Liver (tissue), 9 donors: ENCODE results near the gene P2RY13. TPM values are rescaled to one million over a fixed set of nuclear protein-coding genes. Genes with fewer than 3 reads are reported as not detected.

Experiments
- DNase-seq: peaks from one replicate; pipeline ENCODE4 v3.0.0-alpha.2; 2017; ENCODE audit warnings: low spot score
- H3K27ac ChIP-seq, 2 donors: one replicate each; pipeline ENCODE4 v1.7.0; 2013; ENCODE audit warnings: inconsistent platforms in 2 of 2, low read length in 2 of 2, control low read depth in 1 of 2, low read depth in 1 of 2, mild to moderate bottlenecking in 1 of 2
- H3K27me3 ChIP-seq, 4 donors: one replicate each; pipeline versions ENCODE4 v1.6.1 to v1.7.0; 2013; ENCODE audit warnings: low read length in 3 of 4, inconsistent platforms in 1 of 4, mild to moderate bottlenecking in 1 of 4, moderate library complexity in 1 of 4; ENCODE audit not compliant: control insufficient read depth in 4 of 4, insufficient read depth in 4 of 4
- H3K36me3 ChIP-seq, 4 donors: one replicate each; pipeline versions ENCODE4 v1.6.1 to v1.7.0; 2013; ENCODE audit warnings: low read length in 3 of 4, mild to moderate bottlenecking in 3 of 4, low read depth in 1 of 4, moderate library complexity in 1 of 4; ENCODE audit not compliant: control insufficient read depth in 4 of 4, insufficient read depth in 3 of 4
- H3K4me1 ChIP-seq, 4 donors: one replicate each; pipeline versions ENCODE4 v1.6.1 to v1.7.0; 2013; ENCODE audit warnings: low read length in 3 of 4, mild to moderate bottlenecking in 3 of 4, moderate library complexity in 1 of 4; ENCODE audit not compliant: control insufficient read depth in 4 of 4, insufficient read depth in 4 of 4
- H3K4me3 ChIP-seq, 3 donors: one replicate each; pipeline versions ENCODE4 v1.6.1 to v1.7.0; 2013; ENCODE audit warnings: low read length in 3 of 3, control low read depth in 1 of 3, low read depth in 1 of 3, mild to moderate bottlenecking in 1 of 3
- H3K9ac ChIP-seq, 2 donors: one replicate each; pipeline ENCODE4 v1.7.0; 2013; ENCODE audit warnings: low read length in 2 of 2, mild to moderate bottlenecking in 2 of 2, moderate library complexity in 2 of 2, control low read depth in 1 of 2, low read depth in 1 of 2
- H3K9me3 ChIP-seq, 4 donors: one replicate each; pipeline versions ENCODE4 v1.6.1 to v1.7.0; 2013; ENCODE audit warnings: low read length in 3 of 4; ENCODE audit not compliant: control insufficient read depth in 4 of 4
- EGR1 ChIP-seq, 2 donors: IDR thresholded peaks; 2 replicates each; pipeline ENCODE4 v1.6.1; 2016 to 2018; ENCODE audit warnings: antibody characterized with exemption in 2 of 2, low read depth in 2 of 2
- FOXA1 ChIP-seq: IDR thresholded peaks from 2 replicates; pipeline ENCODE4 v1.6.1; 2016; ENCODE audit warnings: antibody characterized with exemption
- GABPA ChIP-seq, 2 donors: IDR thresholded peaks in 1 of 2; conservative IDR thresholded peaks in 1 of 2; 2 replicates each; pipeline ENCODE4 v1.6.1; 2016; ENCODE audit warnings: antibody characterized with exemption in 2 of 2, mild to moderate bottlenecking in 1 of 2, moderate library complexity in 1 of 2
- HNF4A ChIP-seq, 2 donors: conservative IDR thresholded peaks; 2 replicates each; pipeline ENCODE4 v1.6.1; 2016; ENCODE audit warnings: antibody characterized with exemption in 2 of 2, mild to moderate bottlenecking in 2 of 2
- HNF4G ChIP-seq: IDR thresholded peaks from 2 replicates; pipeline ENCODE4 v1.6.1; 2016; ENCODE audit warnings: antibody characterized with exemption
- JUND ChIP-seq, 2 donors: IDR thresholded peaks; 2 replicates each; pipeline ENCODE4 v1.6.1; 2016; ENCODE audit warnings: antibody characterized with exemption in 2 of 2
- NR2F2 ChIP-seq: IDR thresholded peaks from 2 replicates; pipeline ENCODE4 v1.6.1; 2016; ENCODE audit warnings: antibody characterized with exemption
- RAD21 ChIP-seq, 2 donors: IDR thresholded peaks; 2 replicates each; pipeline ENCODE4 v1.6.1; 2016; ENCODE audit warnings: antibody characterized with exemption in 2 of 2, mild to moderate bottlenecking in 2 of 2
- RXRA ChIP-seq, 2 donors: IDR thresholded peaks; 2 replicates each; pipeline ENCODE4 v1.6.1; 2017 to 2018; ENCODE audit warnings: antibody characterized with exemption in 2 of 2, mild to moderate bottlenecking in 1 of 2
- SP1 ChIP-seq: IDR thresholded peaks from 2 replicates; pipeline ENCODE4 v1.6.1; 2018; ENCODE audit warnings: antibody characterized with exemption, mild to moderate bottlenecking
- YY1 ChIP-seq: IDR thresholded peaks from 2 replicates; pipeline ENCODE4 v1.6.1; 2016; ENCODE audit warnings: antibody characterized with exemption, mild to moderate bottlenecking
- WGBS: extraction: QIAGEN DNeasy Blood & Tissue Kit; methylation state at CpG from one replicate; pipeline ENCODE4 v1.1.7; 2013; 5-methylcytosine and 5-hydroxymethylcytosine counted together
- polyA plus RNA-seq, 2 donors: library from polyadenylated mRNA; stranded (reverse) in 1 of 2; unstranded in 1 of 2; fragments of 200-250 nt in 1 of 2; fragments of >200 nt in 1 of 2; fragmentation: Nextera tagmentation in 1 of 2; extraction: Ambion mirVana in 1 of 2; gene quantifications; one replicate each; pipeline versions ENCODE4 v1.2.1 to v1.2.3, GENCODE V29; 2013 to 2015
- total RNA-seq, 2 donors: library from RNA; depleted of rRNA; stranded (reverse); fragments of >200 nt; gene quantifications; one replicate each; pipeline ENCODE4 v1.2.3, GENCODE V29; 2014
- TF ChIP-seq, protein P1 (sequence below): IDR thresholded peaks from 2 replicates; pipeline ENCODE4 v1.6.1; 2016; ENCODE audit warnings: antibody characterized with exemption
- TF ChIP-seq, protein P2 (sequence below): IDR thresholded peaks from 2 replicates; pipeline ENCODE4 v1.6.1; 2016; ENCODE audit warnings: antibody characterized with exemption, mild to moderate bottlenecking
- TF ChIP-seq, protein P3 (sequence below): IDR thresholded peaks from 2 replicates; pipeline ENCODE4 v1.6.1; 2016; ENCODE audit warnings: antibody characterized with exemption
- TF ChIP-seq, protein P4 (sequence below): fragments of 150-350 bp; IDR thresholded peaks from 2 replicates; pipeline ENCODE4 v1.5.1; 2017; ENCODE audit warnings: improper control_type of control experiment, low read depth, low read length; ENCODE audit not compliant: missing input control
- TF ChIP-seq, protein P5 (sequence below): IDR thresholded peaks from 2 replicates; pipeline ENCODE4 v1.6.1; 2016; ENCODE audit warnings: antibody characterized with exemption
- donor health status: healthy.
- donor health status: healthy.
- donor health status: healthy.
- donor health status: healthy.
- donor health status: healthy.

Gene P2RY13
- total and polyA plus RNA-seq, 4 donors: 1.3 to 6.1 (median 3.2) TPM

DNA sequence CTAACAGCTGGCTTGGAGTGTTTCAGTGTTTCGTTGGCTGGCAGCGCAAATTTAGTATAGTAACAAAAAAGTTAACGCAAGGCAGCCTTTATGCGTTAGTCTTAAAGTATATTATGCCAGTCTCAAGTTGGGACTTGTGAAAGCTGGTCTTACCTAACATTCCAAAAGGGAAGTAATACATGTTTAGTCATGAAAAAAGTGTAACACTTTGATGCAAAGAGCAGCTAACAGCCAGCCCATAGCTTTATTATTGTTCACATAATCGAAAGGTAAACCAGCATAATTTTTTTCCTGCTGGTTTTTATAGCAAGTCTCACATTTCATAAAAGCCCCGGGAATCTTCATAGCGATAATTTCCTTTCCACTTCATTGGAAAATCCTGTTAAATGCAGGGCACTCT, 10.4 kb downstream of the P2RY13 start:
- H3K4me1 ChIP-seq: no peaks in the 10 kb centered on the region
- 87% methylated on average over 7 of the region's 7 CpGs for WGBS
- no peaks in the 10 kb centered on the region for H3K27me3 ChIP-seq
- no peak overlapping the region for H3K9ac ChIP-seq
- no peak for DNase-seq
- H3K27ac ChIP-seq: no peak overlapping the region
- H3K4me3 ChIP-seq: no peak overlapping the region
- no peaks in the 10 kb centered on the region for H3K36me3 ChIP-seq
- no peaks in the 10 kb centered on the region for H3K9me3 ChIP-seq
- TF ChIP-seq, protein P1, sequence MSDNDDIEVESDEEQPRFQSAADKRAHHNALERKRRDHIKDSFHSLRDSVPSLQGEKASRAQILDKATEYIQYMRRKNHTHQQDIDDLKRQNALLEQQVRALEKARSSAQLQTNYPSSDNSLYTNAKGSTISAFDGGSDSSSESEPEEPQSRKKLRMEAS: no peak
- TF ChIP-seq HNF4A (conservative IDR thresholded peaks at IDR 0.05): no peak
- TF ChIP-seq, protein P2, sequence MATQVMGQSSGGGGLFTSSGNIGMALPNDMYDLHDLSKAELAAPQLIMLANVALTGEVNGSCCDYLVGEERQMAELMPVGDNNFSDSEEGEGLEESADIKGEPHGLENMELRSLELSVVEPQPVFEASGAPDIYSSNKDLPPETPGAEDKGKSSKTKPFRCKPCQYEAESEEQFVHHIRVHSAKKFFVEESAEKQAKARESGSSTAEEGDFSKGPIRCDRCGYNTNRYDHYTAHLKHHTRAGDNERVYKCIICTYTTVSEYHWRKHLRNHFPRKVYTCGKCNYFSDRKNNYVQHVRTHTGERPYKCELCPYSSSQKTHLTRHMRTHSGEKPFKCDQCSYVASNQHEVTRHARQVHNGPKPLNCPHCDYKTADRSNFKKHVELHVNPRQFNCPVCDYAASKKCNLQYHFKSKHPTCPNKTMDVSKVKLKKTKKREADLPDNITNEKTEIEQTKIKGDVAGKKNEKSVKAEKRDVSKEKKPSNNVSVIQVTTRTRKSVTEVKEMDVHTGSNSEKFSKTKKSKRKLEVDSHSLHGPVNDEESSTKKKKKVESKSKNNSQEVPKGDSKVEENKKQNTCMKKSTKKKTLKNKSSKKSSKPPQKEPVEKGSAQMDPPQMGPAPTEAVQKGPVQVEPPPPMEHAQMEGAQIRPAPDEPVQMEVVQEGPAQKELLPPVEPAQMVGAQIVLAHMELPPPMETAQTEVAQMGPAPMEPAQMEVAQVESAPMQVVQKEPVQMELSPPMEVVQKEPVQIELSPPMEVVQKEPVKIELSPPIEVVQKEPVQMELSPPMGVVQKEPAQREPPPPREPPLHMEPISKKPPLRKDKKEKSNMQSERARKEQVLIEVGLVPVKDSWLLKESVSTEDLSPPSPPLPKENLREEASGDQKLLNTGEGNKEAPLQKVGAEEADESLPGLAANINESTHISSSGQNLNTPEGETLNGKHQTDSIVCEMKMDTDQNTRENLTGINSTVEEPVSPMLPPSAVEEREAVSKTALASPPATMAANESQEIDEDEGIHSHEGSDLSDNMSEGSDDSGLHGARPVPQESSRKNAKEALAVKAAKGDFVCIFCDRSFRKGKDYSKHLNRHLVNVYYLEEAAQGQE: no peak
- no peak for TF ChIP-seq RXRA (IDR thresholded peaks at IDR 0.05)
- TF ChIP-seq NR2F2: no peak
- no peak for TF ChIP-seq HNF4G
- TF ChIP-seq, protein P3, sequence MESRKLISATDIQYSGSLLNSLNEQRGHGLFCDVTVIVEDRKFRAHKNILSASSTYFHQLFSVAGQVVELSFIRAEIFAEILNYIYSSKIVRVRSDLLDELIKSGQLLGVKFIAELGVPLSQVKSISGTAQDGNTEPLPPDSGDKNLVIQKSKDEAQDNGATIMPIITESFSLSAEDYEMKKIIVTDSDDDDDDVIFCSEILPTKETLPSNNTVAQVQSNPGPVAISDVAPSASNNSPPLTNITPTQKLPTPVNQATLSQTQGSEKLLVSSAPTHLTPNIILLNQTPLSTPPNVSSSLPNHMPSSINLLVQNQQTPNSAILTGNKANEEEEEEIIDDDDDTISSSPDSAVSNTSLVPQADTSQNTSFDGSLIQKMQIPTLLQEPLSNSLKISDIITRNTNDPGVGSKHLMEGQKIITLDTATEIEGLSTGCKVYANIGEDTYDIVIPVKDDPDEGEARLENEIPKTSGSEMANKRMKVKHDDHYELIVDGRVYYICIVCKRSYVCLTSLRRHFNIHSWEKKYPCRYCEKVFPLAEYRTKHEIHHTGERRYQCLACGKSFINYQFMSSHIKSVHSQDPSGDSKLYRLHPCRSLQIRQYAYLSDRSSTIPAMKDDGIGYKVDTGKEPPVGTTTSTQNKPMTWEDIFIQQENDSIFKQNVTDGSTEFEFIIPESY: no peak
- TF ChIP-seq EGR1 (IDR thresholded peaks at IDR 0.05; ENCODE audit: low read depth in 2 of 2): no peak

DNA sequence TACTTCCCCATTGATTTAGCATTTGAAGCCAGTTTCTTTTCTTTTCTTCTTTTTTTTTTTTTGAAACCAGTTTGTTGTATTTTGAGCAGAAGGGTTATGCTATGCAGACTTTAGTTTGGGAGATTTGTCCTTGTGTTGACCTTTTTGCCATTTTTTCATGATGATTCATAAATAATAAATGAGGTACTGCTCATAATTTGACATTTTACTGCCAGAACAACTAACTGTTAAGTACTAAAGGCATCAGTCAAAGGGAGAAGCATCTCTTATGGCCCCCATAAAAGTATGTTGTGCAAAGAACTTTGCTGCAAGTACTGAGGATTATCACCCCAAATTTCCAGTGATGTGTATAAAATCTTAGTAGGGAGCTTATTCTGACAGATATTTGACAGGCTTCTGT, 11.0 kb downstream of the P2RY13 start:
- H3K36me3 ChIP-seq: no peaks in the 10 kb centered on the region
- H3K9me3 ChIP-seq: no peaks in the 10 kb centered on the region
- TF ChIP-seq, protein P4, sequence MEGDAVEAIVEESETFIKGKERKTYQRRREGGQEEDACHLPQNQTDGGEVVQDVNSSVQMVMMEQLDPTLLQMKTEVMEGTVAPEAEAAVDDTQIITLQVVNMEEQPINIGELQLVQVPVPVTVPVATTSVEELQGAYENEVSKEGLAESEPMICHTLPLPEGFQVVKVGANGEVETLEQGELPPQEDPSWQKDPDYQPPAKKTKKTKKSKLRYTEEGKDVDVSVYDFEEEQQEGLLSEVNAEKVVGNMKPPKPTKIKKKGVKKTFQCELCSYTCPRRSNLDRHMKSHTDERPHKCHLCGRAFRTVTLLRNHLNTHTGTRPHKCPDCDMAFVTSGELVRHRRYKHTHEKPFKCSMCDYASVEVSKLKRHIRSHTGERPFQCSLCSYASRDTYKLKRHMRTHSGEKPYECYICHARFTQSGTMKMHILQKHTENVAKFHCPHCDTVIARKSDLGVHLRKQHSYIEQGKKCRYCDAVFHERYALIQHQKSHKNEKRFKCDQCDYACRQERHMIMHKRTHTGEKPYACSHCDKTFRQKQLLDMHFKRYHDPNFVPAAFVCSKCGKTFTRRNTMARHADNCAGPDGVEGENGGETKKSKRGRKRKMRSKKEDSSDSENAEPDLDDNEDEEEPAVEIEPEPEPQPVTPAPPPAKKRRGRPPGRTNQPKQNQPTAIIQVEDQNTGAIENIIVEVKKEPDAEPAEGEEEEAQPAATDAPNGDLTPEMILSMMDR: no peak
- TF ChIP-seq HNF4A (conservative IDR thresholded peaks at IDR 0.05) (no peak), YY1 (no peak), FOXA1 (no peak), RXRA (IDR thresholded peaks at IDR 0.05) (no peak), JUND (IDR thresholded peaks at IDR 0.05) (no peak), EGR1 (IDR thresholded peaks at IDR 0.05; ENCODE audit: low read depth in 2 of 2) (no peak), SP1 (no peak), RAD21 (IDR thresholded peaks at IDR 0.05) (no peak), HNF4G (no peak), GABPA (IDR thresholded peaks at IDR 0.05 in 1 of 2, conservative IDR thresholded peaks at IDR 0.05 in 1 of 2) (no peak), NR2F2 (no peak)
- TF ChIP-seq, protein P2: no peak
- TF ChIP-seq, protein P3: no peak
- TF ChIP-seq, protein P1: no peak
- TF ChIP-seq, protein P5, sequence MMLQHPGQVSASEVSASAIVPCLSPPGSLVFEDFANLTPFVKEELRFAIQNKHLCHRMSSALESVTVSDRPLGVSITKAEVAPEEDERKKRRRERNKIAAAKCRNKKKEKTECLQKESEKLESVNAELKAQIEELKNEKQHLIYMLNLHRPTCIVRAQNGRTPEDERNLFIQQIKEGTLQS: no peak
- H3K27ac ChIP-seq: no peak overlapping the region
- H3K4me3 ChIP-seq: no peak overlapping the region
- no peaks in the 10 kb centered on the region for H3K27me3 ChIP-seq
- no peaks in the 10 kb centered on the region for H3K4me1 ChIP-seq
- no peak for DNase-seq
- H3K9ac ChIP-seq: no peak overlapping the region
